RKO (cell line): ENCODE results near the gene PKMYT1.
A peak's percentile ranks its signal among the peaks of the same experiment; 100 is the strongest.

ENCODE experiments used
- DNase-seq: peaks from one replicate; pipeline ENCODE4 v3.0.0-alpha.2; 2016; ENCODE audit warnings: low spot score

PKMYT1 gene

GRCh38 chr16:2973093-2973492, 7.2 kb downstream of the PKMYT1 start:
- no peak for DNase-seq

- DNase-seq: peak; percentile 26
Observed at GRCh38 chr16:2971985-2972784, 8.1 kb downstream of the PKMYT1 start.

GRCh38 chr16:2971134-2971984, 8.9 kb downstream of the PKMYT1 start:
- DNase-seq: no peak

GRCh38 chr16:2970563-2970962, 9.7 kb downstream of the PKMYT1 start:
- DNase-seq: peak; percentile 55

- DNase-seq: peak; percentile 91
Observed at GRCh38 chr16:2969545-2970521, 10.4 kb downstream of the PKMYT1 start.

GRCh38 chr16:2968738-2969544, 11.3 kb downstream of the PKMYT1 start, which contains the start of gene PAQR4:
Gene PAQR4 (plus strand): TSS chr16:2969348. CDS start chr16:2969675, 327 bp downstream.
- DNase-seq: peak; percentile 93

GRCh38 chr16:2968368-2968737, 11.9 kb downstream of the PKMYT1 start:
- DNase-seq: peak; percentile 89

GRCh38 chr16:2967721-2968161, 12.5 kb downstream of the PKMYT1 start:
- no peak for DNase-seq

- no peak for DNase-seq
Observed at GRCh38 chr16:2967211-2967631, 13.0 kb downstream of the PKMYT1 start.

- DNase-seq: no peak
Observed at GRCh38 chr16:2966808-2967191, 13.4 kb downstream of the PKMYT1 start.

- DNase-seq: no peak
Observed at GRCh38 chr16:2966043-2966807, 14.0 kb downstream of the PKMYT1 start.

GRCh38 chr16:2964475-2965336, 15.5 kb downstream of the PKMYT1 start:
- peak; percentile 87 for DNase-seq

- DNase-seq: peak; percentile 85
Observed at GRCh38 chr16:2963723-2964474, 16.3 kb downstream of the PKMYT1 start, which contains the start of gene KREMEN2. Gene KREMEN2 (plus strand): TSS chr16:2964275. CDS start chr16:2964521, 246 bp downstream.

- DNase-seq: no peak
Observed at GRCh38 chr16:2963074-2963722, 17.0 kb downstream of the PKMYT1 start.

GRCh38 chr16:2962334-2963073, 17.7 kb downstream of the PKMYT1 start:
- no peak for DNase-seq

GRCh38 chr16:2960183-2961010, 19.8 kb downstream of the PKMYT1 start:
- DNase-seq: no peak
